Trophoblast cell (in vitro differentiated cells and primary cell): ENCODE data around the gene EFNA5.

Experiments
- DNase-seq, 2 donors: peaks; one replicate each; pipeline ENCODE4 v3.0.0-alpha.2; 2016
- H2AFZ ChIP-seq: 2 replicates; pipeline ENCODE4 v1.6.1; 2013; ENCODE audit warnings: low read length, moderate library complexity, mild to moderate bottlenecking; ENCODE audit not compliant: insufficient read depth, poor library complexity
- H2AK5ac ChIP-seq: 2 replicates; pipeline ENCODE4 v1.6.1; 2013; ENCODE audit warnings: mild to moderate bottlenecking, low read length
- H2BK120ac ChIP-seq: 2 replicates; pipeline ENCODE4 v1.6.1; 2013; ENCODE audit warnings: low read length, mild to moderate bottlenecking, moderate library complexity; ENCODE audit not compliant: insufficient read depth, poor library complexity
- H2BK12ac ChIP-seq: 2 replicates; pipeline ENCODE4 v1.6.1; 2013; ENCODE audit warnings: mild to moderate bottlenecking, low read length, moderate library complexity
- H2BK5ac ChIP-seq: 2 replicates; pipeline ENCODE4 v1.6.1; 2013; ENCODE audit warnings: low read length, low read depth, moderate library complexity, mild to moderate bottlenecking; ENCODE audit not compliant: poor library complexity
- H3K14ac ChIP-seq: 2 replicates; pipeline ENCODE4 v1.6.1; 2013; ENCODE audit warnings: mild to moderate bottlenecking, low read length
- H3K18ac ChIP-seq: 2 replicates; pipeline ENCODE4 v1.6.1; 2013; ENCODE audit warnings: mild to moderate bottlenecking, low read length
- H3K23ac ChIP-seq: 2 replicates; pipeline ENCODE4 v1.6.1; 2013; ENCODE audit warnings: low read length
- H3K27ac ChIP-seq: 2 replicates; pipeline ENCODE4 v1.5.1; 2013; ENCODE audit warnings: low read depth, mild to moderate bottlenecking, inconsistent platforms, low read length, moderate library complexity
- H3K27me3 ChIP-seq: 2 replicates; pipeline ENCODE4 v1.6.1; 2013; ENCODE audit warnings: inconsistent platforms, mild to moderate bottlenecking, low read length, moderate library complexity; ENCODE audit not compliant: insufficient read depth
- H3K36me3 ChIP-seq, 2 experiments: 1 replicate in 1 of 2; 2 replicates in 1 of 2; pipeline ENCODE4 v1.6.1; 2013; ENCODE audit warnings: low read length in 2 of 2, mild to moderate bottlenecking in 2 of 2, moderate library complexity in 1 of 2; ENCODE audit not compliant: insufficient read depth in 2 of 2, control insufficient read depth in 1 of 2
- H3K4ac ChIP-seq: 2 replicates; pipeline ENCODE4 v1.6.1; 2013; ENCODE audit warnings: low read depth, mild to moderate bottlenecking, low read length, moderate library complexity
- H3K4me1 ChIP-seq, 2 experiments: 1 replicate in 1 of 2; 2 replicates in 1 of 2; pipeline ENCODE4 v1.6.1; 2013; ENCODE audit warnings: low read length in 2 of 2, mild to moderate bottlenecking in 2 of 2, moderate library complexity in 1 of 2; ENCODE audit not compliant: insufficient read depth in 2 of 2, control insufficient read depth in 1 of 2
- H3K4me2 ChIP-seq: 2 replicates; pipeline ENCODE4 v1.6.1; 2013; ENCODE audit warnings: inconsistent platforms, mild to moderate bottlenecking, low read length, moderate library complexity
- H3K4me3 ChIP-seq: 2 replicates; pipeline ENCODE4 v1.5.1; 2013; ENCODE audit warnings: mild to moderate bottlenecking, low read depth, low read length, inconsistent platforms
- H3K79me1 ChIP-seq: one replicate; pipeline ENCODE4 v1.6.1; 2013; ENCODE audit warnings: low read length
- H3K79me2 ChIP-seq: 2 replicates; pipeline ENCODE4 v1.6.1; 2013; ENCODE audit warnings: low read length, mild to moderate bottlenecking; ENCODE audit not compliant: control insufficient read depth, insufficient read depth, poor library complexity
- H3K9ac ChIP-seq: 2 replicates; pipeline ENCODE4 v1.6.1; 2013; ENCODE audit warnings: mild to moderate bottlenecking, low read length
- H3K9me3 ChIP-seq: 2 replicates; pipeline ENCODE4 v1.6.1; 2013; ENCODE audit warnings: low read depth, mild to moderate bottlenecking, control low read depth, inconsistent platforms, low read length; ENCODE audit not compliant: insufficient read depth
- H4K12ac ChIP-seq: 2 replicates; pipeline ENCODE4 v1.6.1; 2013; ENCODE audit warnings: low read depth, mild to moderate bottlenecking, low read length, moderate library complexity
- H4K8ac ChIP-seq: 2 replicates; pipeline ENCODE4 v1.6.1; 2013; ENCODE audit warnings: low read depth, mild to moderate bottlenecking, low read length, moderate library complexity
- H4K91ac ChIP-seq: one replicate; pipeline ENCODE4 v1.6.1; 2013; ENCODE audit warnings: low read depth, mild to moderate bottlenecking, low read length, moderate library complexity
- WGBS: extraction: QIAGEN DNeasy Blood & Tissue Kit; methylation state at CpG from one replicate; pipeline ENCODE4 v1.1.7; 2013; ENCODE audit warnings: missing lambda C conversion rate; ENCODE audit not compliant: insufficient read length, insufficient coverage; ENCODE audit errors: extremely low coverage; 5-methylcytosine and 5-hydroxymethylcytosine counted together

Gene EFNA5

GRCh38 chr5:107544476-107544875, 126.3 kb downstream of the EFNA5 start:
- H4K8ac ChIP-seq, result no peak overlapping the region
- H3K9ac ChIP-seq, result no peak overlapping the region
- H3K4me1 ChIP-seq, result peaks cover 0 to 3% of the 10 kb centered on the region in 2 experiments
- H3K18ac ChIP-seq, result no peak overlapping the region
- no peak overlapping the region for H2BK12ac ChIP-seq
- no peak overlapping the region for H2AFZ ChIP-seq
- H3K4ac ChIP-seq, result no peak overlapping the region
- H3K79me1 ChIP-seq, result peaks cover 2% of the 10 kb centered on the region
- H3K9me3 ChIP-seq, result no peaks in the 10 kb centered on the region
- WGBS, result no CpG with 5 or more reads among the region's 3 CpGs
- no peak overlapping the region for H3K14ac ChIP-seq
- DNase-seq, result no peak
- H3K27me3 ChIP-seq, result no peaks in the 10 kb centered on the region
- H2AK5ac ChIP-seq, result no peak overlapping the region
- no peak overlapping the region for H3K4me3 ChIP-seq
- H4K12ac ChIP-seq, result no peak overlapping the region
- no peak overlapping the region for H3K4me2 ChIP-seq
- no peaks in the 10 kb centered on the region for H3K79me2 ChIP-seq
- no peaks in the 10 kb centered on the region for H3K36me3 ChIP-seq
- no peak overlapping the region for H3K27ac ChIP-seq
- no peak overlapping the region for H2BK5ac ChIP-seq
- H4K91ac ChIP-seq, result no peak overlapping the region
- no peak overlapping the region for H2BK120ac ChIP-seq
- no peak overlapping the region for H3K23ac ChIP-seq

DNA sequence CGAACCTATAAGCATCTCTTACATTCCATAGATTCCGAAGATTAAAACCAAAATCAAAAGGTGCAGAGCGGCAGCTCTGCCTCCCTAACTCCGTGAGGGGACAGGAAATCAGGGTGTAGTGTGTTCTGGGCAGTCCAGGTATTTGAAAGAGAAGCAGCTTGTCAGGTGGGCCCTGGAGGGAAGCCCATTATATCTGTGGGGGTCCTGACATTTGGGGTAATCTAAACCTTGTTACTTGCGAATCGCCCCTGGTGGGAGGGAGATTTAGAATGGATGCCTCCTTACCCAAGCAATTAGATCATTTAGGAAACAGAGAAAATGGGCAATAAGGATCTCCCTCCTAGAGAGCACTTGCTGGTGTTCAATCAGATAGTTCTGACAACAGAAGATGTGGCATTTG, 126.9 kb downstream of the EFNA5 start:
- H2BK12ac ChIP-seq, result no peak overlapping the region
- H2AK5ac ChIP-seq, result no peak overlapping the region
- H4K12ac ChIP-seq, result no peak overlapping the region
- no peaks in the 10 kb centered on the region for H3K27me3 ChIP-seq
- H2BK5ac ChIP-seq, result no peak overlapping the region
- H3K18ac ChIP-seq, result no peak overlapping the region
- H2BK120ac ChIP-seq, result no peak overlapping the region
- peaks cover 0 to 3% of the 10 kb centered on the region in 2 experiments for H3K4me1 ChIP-seq
- no peaks in the 10 kb centered on the region for H3K9me3 ChIP-seq
- no peak overlapping the region for H3K27ac ChIP-seq
- no peaks in the 10 kb centered on the region for H3K36me3 ChIP-seq
- H3K23ac ChIP-seq, result no peak overlapping the region
- no peak overlapping the region for H2AFZ ChIP-seq
- no peak overlapping the region for H4K91ac ChIP-seq
- no CpG with 5 or more reads among the region's 6 CpGs for WGBS
- H3K14ac ChIP-seq, result no peak overlapping the region
- H3K4me2 ChIP-seq, result no peak overlapping the region
- no peak overlapping the region for H3K9ac ChIP-seq
- no peak overlapping the region for H4K8ac ChIP-seq
- no peak for DNase-seq
- H3K79me1 ChIP-seq, result peaks cover 2% of the 10 kb centered on the region
- H3K79me2 ChIP-seq, result no peaks in the 10 kb centered on the region
- H3K4me3 ChIP-seq, result no peak overlapping the region
- H3K4ac ChIP-seq, result no peak overlapping the region

DNA sequence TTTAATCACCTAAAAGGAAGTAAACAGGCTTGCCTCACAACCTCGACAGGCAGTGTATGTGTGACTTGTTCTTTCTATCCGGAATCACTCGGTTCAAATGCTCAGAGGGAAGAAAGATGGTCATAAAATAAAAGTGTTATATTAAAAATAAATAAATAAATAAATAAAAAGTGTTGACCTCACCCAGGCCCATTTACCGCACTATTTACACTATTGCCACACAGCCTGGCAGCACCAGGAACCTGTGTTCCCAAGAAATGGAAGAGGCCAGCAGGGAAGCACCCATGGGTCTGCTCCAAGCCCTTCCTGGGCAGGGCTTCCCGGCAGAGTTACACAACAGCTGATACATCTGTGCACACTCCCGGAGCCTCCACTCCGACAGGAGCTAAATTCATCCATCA, 127.9 kb downstream of the EFNA5 start:
- no peak overlapping the region for H3K4me2 ChIP-seq
- no peaks in the 10 kb centered on the region for H3K79me2 ChIP-seq
- peak; percentile 49 to 67 for DNase-seq
- no peak overlapping the region for H3K18ac ChIP-seq
- no peaks in the 10 kb centered on the region for H3K27me3 ChIP-seq
- H2AFZ ChIP-seq, result no peak overlapping the region
- H2AK5ac ChIP-seq, result no peak overlapping the region
- no peak overlapping the region for H3K4ac ChIP-seq
- H3K27ac ChIP-seq, result peak overlapping the region; percentile 29
- no peak overlapping the region for H3K4me3 ChIP-seq
- H3K23ac ChIP-seq, result no peak overlapping the region
- no peaks in the 10 kb centered on the region for H3K9me3 ChIP-seq
- H4K91ac ChIP-seq, result no peak overlapping the region
- no peak overlapping the region for H2BK120ac ChIP-seq
- peaks cover 0 to 6% of the 10 kb centered on the region in 2 experiments for H3K4me1 ChIP-seq
- no peak overlapping the region for H4K12ac ChIP-seq
- H3K79me1 ChIP-seq, result peaks cover 2% of the 10 kb centered on the region
- no peak overlapping the region for H4K8ac ChIP-seq
- H2BK5ac ChIP-seq, result peak overlapping the region; percentile 54
- no peak overlapping the region for H3K14ac ChIP-seq
- no peaks in the 10 kb centered on the region for H3K36me3 ChIP-seq
- H3K9ac ChIP-seq, result peak overlapping the region; percentile 6
- H2BK12ac ChIP-seq, result no peak overlapping the region
- no CpG with 5 or more reads among the region's 7 CpGs for WGBS

- no peak overlapping the region for H2BK12ac ChIP-seq
- H3K79me1 ChIP-seq, result peaks cover 2% of the 10 kb centered on the region
- H2AFZ ChIP-seq, result no peak overlapping the region
- no peak overlapping the region for H2BK120ac ChIP-seq
- H3K27ac ChIP-seq, result peak overlapping the region; percentile 29
- no peaks in the 10 kb centered on the region for H3K79me2 ChIP-seq
- no peak overlapping the region for H4K91ac ChIP-seq
- H3K4me3 ChIP-seq, result no peak overlapping the region
- no CpG with 5 or more reads among the region's 4 CpGs for WGBS
- H3K9ac ChIP-seq, result no peak overlapping the region
- H4K12ac ChIP-seq, result no peak overlapping the region
- no peaks in the 10 kb centered on the region for H3K27me3 ChIP-seq
- H3K4ac ChIP-seq, result no peak overlapping the region
- DNase-seq, result peak; percentile 64 to 71
- H3K9me3 ChIP-seq, result no peaks in the 10 kb centered on the region
- no peak overlapping the region for H3K18ac ChIP-seq
- no peak overlapping the region for H4K8ac ChIP-seq
- no peaks in the 10 kb centered on the region for H3K36me3 ChIP-seq
- no peak overlapping the region for H3K4me2 ChIP-seq
- H3K23ac ChIP-seq, result no peak overlapping the region
- no peak overlapping the region for H3K14ac ChIP-seq
- no peak overlapping the region for H2AK5ac ChIP-seq
- no peak overlapping the region for H2BK5ac ChIP-seq
- H3K4me1 ChIP-seq, result peaks cover 0 to 6% of the 10 kb centered on the region in 2 experiments
These were observed 128.3 kb downstream of the EFNA5 start for GRCh38 chr5:107542428-107542827.
